HFFc6 (cell line): ENCODE measurements around the gene PIGV. TPM values are rescaled to one million over a fixed set of nuclear protein-coding genes. Genes with fewer than 3 reads are reported as not detected.
A peak's percentile ranks its signal among the peaks of the same experiment; 100 is the strongest.

ENCODE experiments used
- DNase-seq: peaks from one replicate; pipeline ENCODE4 v3.0.0-alpha.2; 2018
- H3K27ac Mint-ChIP-seq: 2 replicates; pipeline ENCODE4 v1.8.0; 2020; ENCODE audit warnings: mild to moderate bottlenecking, mixed read lengths
- H3K27me3 Mint-ChIP-seq: 2 replicates; pipeline ENCODE4 v1.8.0; 2021; ENCODE audit warnings: mild to moderate bottlenecking, moderate library complexity, mixed read lengths; ENCODE audit not compliant: insufficient read depth
- H3K36me3 Mint-ChIP-seq: 2 replicates; pipeline ENCODE4 v1.8.0; 2021; ENCODE audit warnings: low read depth, mixed read lengths
- H3K4me1 Mint-ChIP-seq: 2 replicates; pipeline ENCODE4 v1.8.0; 2020; ENCODE audit warnings: low read depth, mixed read lengths
- H3K4me3 Mint-ChIP-seq: 2 replicates; pipeline ENCODE4 v1.8.0; 2020; ENCODE audit warnings: mild to moderate bottlenecking, moderate library complexity, mixed read lengths
- H3K9me3 Mint-ChIP-seq: 2 replicates; pipeline ENCODE4 v1.8.0; 2020; ENCODE audit warnings: mild to moderate bottlenecking, mixed read lengths
- CTCF ChIP-seq: fragments of 200-600 bp; sonication (generic); IDR thresholded peaks from 2 replicates; pipeline ENCODE4 v1.5.0; 2021; ENCODE audit warnings: antibody characterized with exemption, mild to moderate bottlenecking
- total RNA-seq, 6 experiments: library from RNA; stranded (reverse); fragmentation: NEBNext Ultra II Directional; extraction: Animal tissue kit (Norgen Biotek cat#: 25700); gene quantifications; 2 replicates in 1 of 6; 3 replicates in 5 of 6; pipeline ENCODE4 v1.2.3, GENCODE V29; 2021

Gene PIGV
- total RNA-seq, 6 experiments from 2014 or later, result 11.5 to 16.4 (median 13.6) TPM

GRCh38 chr1:26750428-26750827 lies 37.3 kb upstream of the PIGV start:
- peaks cover 49% of the 10 kb centered on the region for H3K4me1 Mint-ChIP-seq
- H3K27ac Mint-ChIP-seq, result peak overlapping the region; percentile 50
- H3K36me3 Mint-ChIP-seq, result peaks cover 46% of the 10 kb centered on the region

GRCh38 chr1:26752519-26752918 lies 35.2 kb upstream of the PIGV start:
- Mint-ChIP-seq H3K4me3 (no peak overlapping the region), H3K27me3 (peaks cover 2% of the 10 kb centered on the region; the same call in 1 of the 2 replicates), H3K9me3 (no peaks in the 10 kb centered on the region), H3K36me3 (peaks cover 34% of the 10 kb centered on the region), H3K27ac (no peak overlapping the region), H3K4me1 (peaks cover 35% of the 10 kb centered on the region)
- DNase-seq, result no peak
- no peak for TF ChIP-seq CTCF

More at GRCh38 chr1:26750428-26750827, 37.3 kb upstream of the PIGV start:
- Mint-ChIP-seq H3K27me3 (peaks cover under 1% of the 10 kb centered on the region; the same call in 1 of the 2 replicates), H3K4me3 (no peak overlapping the region), H3K9me3 (no peaks in the 10 kb centered on the region)
- TF ChIP-seq CTCF, result no peak
- DNase-seq, result no peak

GRCh38 chr1:26754086-26754874 lies 33.5 kb upstream of the PIGV start:
- H3K27ac Mint-ChIP-seq, result peak overlapping the region; percentile 63; the same call in 1 of the 2 replicates
- peaks cover 4% of the 10 kb centered on the region for H3K27me3 Mint-ChIP-seq
- no peak overlapping the region; the same call in 1 of the 2 replicates for H3K4me3 Mint-ChIP-seq
- TF ChIP-seq CTCF, result no peak
- DNase-seq, result no peak
- peaks cover 26% of the 10 kb centered on the region for H3K4me1 Mint-ChIP-seq
- no peaks in the 10 kb centered on the region for H3K9me3 Mint-ChIP-seq
- H3K36me3 Mint-ChIP-seq, result peaks cover 28% of the 10 kb centered on the region

- Mint-ChIP-seq H3K9me3 (no peaks in the 10 kb centered on the region), H3K27ac (no peak overlapping the region), H3K36me3 (peaks cover 36% of the 10 kb centered on the region), H3K4me3 (no peak overlapping the region), H3K27me3 (peaks cover 4% of the 10 kb centered on the region), H3K4me1 (peaks cover 11% of the 10 kb centered on the region)
- TF ChIP-seq CTCF, result no peak
- no peak for DNase-seq
Observed at GRCh38 chr1:26758358-26758757, 29.4 kb upstream of the PIGV start.

GRCh38 chr1:26759531-26759930 lies 28.2 kb upstream of the PIGV start:
- TF ChIP-seq CTCF, result no peak
- no peak for DNase-seq
- H3K27ac Mint-ChIP-seq, result no peak overlapping the region
- H3K36me3 Mint-ChIP-seq, result peaks cover 32% of the 10 kb centered on the region
- H3K27me3 Mint-ChIP-seq, result peaks cover 4% of the 10 kb centered on the region
- H3K4me3 Mint-ChIP-seq, result no peak overlapping the region
- H3K4me1 Mint-ChIP-seq, result no peaks in the 10 kb centered on the region; the same call in 1 of the 2 replicates
- no peaks in the 10 kb centered on the region for H3K9me3 Mint-ChIP-seq
